ENCODE measurements around the gene PDE6C. TPM values are rescaled to one million over a fixed set of nuclear protein-coding genes. Genes with fewer than 3 reads are reported as not detected.

Gene PDE6C
- polyA plus RNA-seq, 1 experiment: not detected

GRCh38 chr10:93614101-93614825, 1.9 kb downstream of the PDE6C start:
- no peaks in the 10 kb centered on the region; the same call in 1 of the 2 replicates for H3K9me3 ChIP-seq (ENCODE audit: control insufficient read depth, insufficient read depth, low read length)
- CTCF ChIA-PET: no interaction called here
- POLR2A ChIA-PET: no interaction called here

GRCh38 chr10:93615576-93616235, 3.4 kb downstream of the PDE6C start:
- Histone ChIP-seq H3K9me3 (ENCODE audit: control insufficient read depth, insufficient read depth, low read length) (no peaks in the 10 kb centered on the region; the same call in 1 of the 2 replicates), H3K4me3 (ENCODE audit: low read depth, low read length) (no peak overlapping the region), H3K27ac (ENCODE audit: low read depth, low read length) (no peak overlapping the region), H3K27me3 (ENCODE audit: control insufficient read depth, insufficient read depth, low read length) (peaks cover 9% of the 10 kb centered on the region)
- DNase-seq (ENCODE audit: low read depth, low spot score): no peak
- ChIA-PET POLR2A (no interaction called here), CTCF (interaction anchor here (1.1 kb wide), 1 partner anchor 61 kb away, joined by 3 read pairs; no protein-coding TSS in a partner anchor)
- no peak for TF ChIP-seq CTCF (IDR thresholded peaks at IDR 0.05; ENCODE audit: low read depth, low read length)

More at GRCh38 chr10:93614101-93614825, 1.9 kb downstream of the PDE6C start:
- TF ChIP-seq CTCF (IDR thresholded peaks at IDR 0.05; ENCODE audit: low read depth, low read length): no peak
- H3K27ac ChIP-seq (ENCODE audit: low read depth, low read length): no peak overlapping the region
- H3K27me3 ChIP-seq (ENCODE audit: control insufficient read depth, insufficient read depth, low read length): peaks cover 9% of the 10 kb centered on the region
- no peak for DNase-seq (ENCODE audit: low read depth, low spot score)
- no peak overlapping the region for H3K4me3 ChIP-seq (ENCODE audit: low read depth, low read length)

GRCh38 chr10:93620925-93621324, 8.6 kb downstream of the PDE6C start:
- H3K4me3 ChIP-seq (ENCODE audit: low read depth, low read length): no peak overlapping the region
- H3K27ac ChIP-seq (ENCODE audit: low read depth, low read length): no peak overlapping the region
- no peak for DNase-seq (ENCODE audit: low read depth, low spot score)
- POLR2A ChIA-PET: no interaction called here
- CTCF ChIA-PET: interaction anchor here (0.9 kb wide), 1 partner anchor 66 kb away, joined by 4 read pairs; no protein-coding TSS in a partner anchor
- TF ChIP-seq CTCF (IDR thresholded peaks at IDR 0.05; ENCODE audit: low read depth, low read length): no peak
- peaks cover 17% of the 10 kb centered on the region for H3K27me3 ChIP-seq (ENCODE audit: control insufficient read depth, insufficient read depth, low read length)
- H3K9me3 ChIP-seq (ENCODE audit: control insufficient read depth, insufficient read depth, low read length): no peaks in the 10 kb centered on the region

GRCh38 chr10:93622942-93623341, 10.6 kb downstream of the PDE6C start:
- TF ChIP-seq CTCF (IDR thresholded peaks at IDR 0.05; ENCODE audit: low read depth, low read length): no peak
- DNase-seq (ENCODE audit: low read depth, low spot score): no peak
- Histone ChIP-seq H3K27ac (ENCODE audit: low read depth, low read length) (no peak overlapping the region), H3K4me3 (ENCODE audit: low read depth, low read length) (no peak overlapping the region), H3K27me3 (ENCODE audit: control insufficient read depth, insufficient read depth, low read length) (peaks cover 14% of the 10 kb centered on the region), H3K9me3 (ENCODE audit: control insufficient read depth, insufficient read depth, low read length) (no peaks in the 10 kb centered on the region)
- ChIA-PET CTCF (no interaction called here), POLR2A (no interaction called here)

- H3K27me3 ChIP-seq (ENCODE audit: control insufficient read depth, insufficient read depth, low read length): peaks cover 12% of the 10 kb centered on the region
- no peaks in the 10 kb centered on the region for H3K9me3 ChIP-seq (ENCODE audit: control insufficient read depth, insufficient read depth, low read length)
- H3K4me3 ChIP-seq (ENCODE audit: low read depth, low read length): no peak overlapping the region
- no peak for DNase-seq (ENCODE audit: low read depth, low spot score)
- POLR2A ChIA-PET: no interaction called here
- no peak overlapping the region for H3K27ac ChIP-seq (ENCODE audit: low read depth, low read length)
- CTCF ChIA-PET: no interaction called here
- TF ChIP-seq CTCF (IDR thresholded peaks at IDR 0.05; ENCODE audit: low read depth, low read length): no peak
Observed at GRCh38 chr10:93628858-93629257, 16.5 kb downstream of the PDE6C start.

Data from AG04450 (cell line).